GM08714 (cell line): ENCODE measurements around the gene PSG4.
"Not testable (repeated sequence)": the region's sequence is repeated elsewhere in the genome, so short reads cannot be mapped to it uniquely, and the experiment has no call there.

ENCODE experiments used
- H3K4me3 ChIP-seq: fragments of 200-500 bp; sonication (Bioruptor generic); 2 replicates; pipeline ENCODE4 v1.5.1; 2014; ENCODE audit warnings: mild to moderate bottlenecking, low read length, inconsistent platforms
- ZNF274 ChIP-seq: IDR thresholded peaks from 2 replicates; pipeline ENCODE4 v1.6.1; 2012; ENCODE audit warnings: mild to moderate bottlenecking, low read depth, low read length

The PSG4 gene

GRCh38 chr19:43205471-43206105 lies at the start of gene PSG4:
Gene PSG4, minus strand, starts transcription at chr19:43205638. Its CDS starts 102 bp downstream, at chr19:43205536.
- not testable (repeated sequence) for H3K4me3 ChIP-seq

- not testable (repeated sequence) for H3K4me3 ChIP-seq
These were observed 46.0 kb upstream of the PSG4 start for GRCh38 chr19:43251428-43251827.

DNA sequence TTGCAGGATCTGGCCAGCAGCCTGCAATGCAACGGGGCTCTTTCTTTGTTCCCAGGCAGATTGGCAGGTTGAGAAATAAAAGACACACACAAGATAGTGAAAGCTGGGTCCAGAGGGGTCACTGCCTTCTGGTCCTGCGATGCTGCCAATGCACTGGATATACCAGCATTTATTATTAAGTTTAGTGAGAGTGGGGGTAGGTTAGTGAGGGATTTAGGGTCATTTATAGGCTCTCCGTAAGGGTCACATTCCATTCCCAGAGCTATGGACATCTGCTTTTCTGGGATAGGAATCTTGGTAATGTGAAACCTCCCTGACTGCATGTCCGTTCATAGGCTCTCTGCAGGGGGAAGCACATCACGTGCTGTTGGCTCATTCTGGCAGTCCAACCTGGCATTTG lies 44.9 kb upstream of the PSG4 start:
- not testable (repeated sequence) for H3K4me3 ChIP-seq

GRCh38 chr19:43248635-43249002 lies 43.2 kb upstream of the PSG4 start:
- not testable (repeated sequence) for H3K4me3 ChIP-seq

DNA sequence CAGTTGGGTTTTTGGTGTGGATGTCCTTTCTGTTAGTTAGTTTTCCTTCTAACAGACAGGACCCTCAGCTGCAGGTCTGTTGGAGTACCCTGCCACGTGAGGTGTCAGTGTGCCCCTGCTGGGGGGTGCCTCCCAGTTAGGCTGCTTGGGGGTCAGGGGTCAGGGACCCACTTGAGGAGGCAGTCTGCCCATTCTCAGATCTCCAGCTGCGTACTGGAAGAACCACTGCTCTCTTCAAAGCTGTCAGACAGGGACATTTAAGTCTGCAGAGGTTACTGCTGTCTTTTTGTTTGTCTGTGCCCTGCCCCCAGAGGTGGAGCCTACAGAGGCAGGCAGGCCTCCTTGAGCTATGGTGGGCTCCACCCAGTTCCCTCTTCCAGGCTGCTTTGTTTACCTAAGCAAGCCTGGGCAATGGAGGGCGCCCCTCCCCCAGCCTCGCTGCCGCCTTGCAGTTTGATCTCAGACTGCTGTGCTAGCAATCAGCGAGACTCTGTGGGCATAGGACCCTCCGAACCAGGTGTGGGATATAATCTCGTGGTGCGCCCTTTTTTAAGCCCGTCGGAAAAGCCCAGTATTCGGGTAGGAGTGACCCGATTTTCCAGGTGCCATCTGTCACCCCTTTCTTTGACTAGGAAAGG lies 41.9 kb upstream of the PSG4 start:
- not testable (repeated sequence) for H3K4me3 ChIP-seq

- not testable (repeated sequence) for H3K4me3 ChIP-seq
These were observed 40.4 kb upstream of the PSG4 start for GRCh38 chr19:43245848-43246247.

DNA sequence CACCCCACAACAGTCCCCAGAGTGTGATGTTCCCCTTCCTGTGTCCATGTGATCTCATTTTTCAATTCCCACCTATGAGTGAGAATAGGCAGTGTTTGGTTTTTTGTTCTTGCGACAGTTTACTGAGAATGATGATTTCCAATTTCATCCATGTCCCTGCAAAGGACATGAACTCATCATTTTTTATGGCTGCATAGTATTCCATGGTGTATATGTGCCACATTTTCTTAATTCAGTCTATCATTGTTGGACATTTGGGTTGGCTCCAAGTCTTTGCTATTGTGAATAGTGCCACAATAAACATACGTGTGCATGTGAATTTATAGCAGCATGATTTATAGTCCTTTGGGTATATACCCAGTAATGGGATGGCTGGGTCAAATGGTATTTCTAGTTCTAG lies 36.8 kb upstream of the PSG4 start:
- not testable (repeated sequence) for H3K4me3 ChIP-seq

DNA sequence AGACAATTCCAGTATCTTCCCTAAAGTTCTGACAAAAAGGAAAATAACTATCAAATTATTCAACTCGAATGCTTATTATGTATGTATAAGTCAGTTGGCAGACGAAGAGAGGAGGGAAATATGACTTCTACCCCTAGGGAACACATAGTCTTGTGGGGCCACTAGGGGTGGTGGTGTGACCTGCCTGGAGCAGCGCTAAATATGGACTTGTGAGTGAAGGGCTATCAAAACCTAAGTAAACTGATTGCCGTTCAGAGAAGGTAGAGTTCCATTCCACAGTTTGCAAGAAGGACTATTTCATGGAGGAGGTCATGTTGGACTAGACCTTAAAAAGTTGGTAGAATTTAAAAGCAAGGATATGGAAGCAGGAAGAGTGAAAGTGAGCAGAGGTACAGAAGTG lies 32.8 kb upstream of the PSG4 start:
- H3K4me3 ChIP-seq: not testable (repeated sequence)

DNA sequence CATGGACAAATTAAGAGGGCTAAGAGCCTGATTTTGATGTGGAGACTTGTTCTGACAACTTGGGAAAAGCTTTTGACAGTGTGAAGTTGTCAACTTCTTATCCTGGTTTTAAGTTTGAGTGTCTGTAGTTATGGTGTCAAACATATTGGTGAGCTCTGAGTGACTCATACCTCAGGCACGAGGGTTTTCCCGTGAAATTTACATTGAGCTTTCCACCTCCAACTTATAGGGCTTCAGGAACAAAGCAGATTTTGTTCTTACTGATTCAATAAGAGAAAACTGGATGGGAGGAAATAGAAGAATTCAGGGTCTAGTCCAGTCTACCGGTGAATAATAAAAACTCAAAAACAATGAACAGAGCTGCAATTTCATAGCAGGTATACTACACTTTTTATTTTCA lies 30.2 kb upstream of the PSG4 start:
- H3K4me3 ChIP-seq: not testable (repeated sequence)

DNA sequence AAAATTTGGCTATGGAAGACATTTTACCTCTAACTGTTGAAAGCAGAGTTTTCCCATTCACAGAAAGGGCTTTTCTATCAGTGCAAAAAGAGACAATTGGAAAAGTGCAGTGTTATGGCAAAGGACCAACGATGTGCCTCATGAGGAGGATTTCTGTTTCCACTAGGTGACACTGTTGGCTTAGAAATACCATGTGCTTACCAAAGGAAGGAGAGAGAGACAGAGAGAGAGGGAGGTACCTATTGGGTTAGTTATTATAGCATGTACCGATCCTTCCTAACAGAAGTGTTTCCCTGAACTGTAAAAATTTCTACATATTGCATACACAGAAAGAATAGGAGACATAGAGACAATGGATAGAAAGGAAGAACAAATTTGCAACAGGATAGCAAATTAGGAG lies 23.9 kb upstream of the PSG4 start:
- TF ChIP-seq ZNF274: no peak
- H3K4me3 ChIP-seq: no peak overlapping the region

DNA sequence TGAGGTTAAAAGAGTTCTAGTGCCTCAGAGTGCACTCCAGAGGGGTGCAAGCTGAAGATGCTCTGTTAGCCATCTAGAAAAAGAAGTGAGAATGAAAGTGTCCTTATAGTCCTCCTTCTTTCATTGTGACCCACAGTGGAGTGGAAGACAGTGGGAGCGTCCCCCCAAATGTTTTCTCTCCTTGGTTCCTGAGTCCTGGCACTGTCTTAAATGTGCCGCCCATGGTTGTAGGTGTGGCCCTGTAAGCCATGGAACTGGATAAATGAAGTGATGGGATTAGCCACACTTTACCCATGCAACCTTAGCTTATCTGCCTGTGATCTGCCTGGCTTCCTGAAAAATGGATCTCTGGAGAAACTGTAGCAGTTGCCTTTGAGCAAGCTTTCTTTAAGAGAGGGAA lies 23.3 kb upstream of the PSG4 start:
- not testable (repeated sequence) for H3K4me3 ChIP-seq

DNA sequence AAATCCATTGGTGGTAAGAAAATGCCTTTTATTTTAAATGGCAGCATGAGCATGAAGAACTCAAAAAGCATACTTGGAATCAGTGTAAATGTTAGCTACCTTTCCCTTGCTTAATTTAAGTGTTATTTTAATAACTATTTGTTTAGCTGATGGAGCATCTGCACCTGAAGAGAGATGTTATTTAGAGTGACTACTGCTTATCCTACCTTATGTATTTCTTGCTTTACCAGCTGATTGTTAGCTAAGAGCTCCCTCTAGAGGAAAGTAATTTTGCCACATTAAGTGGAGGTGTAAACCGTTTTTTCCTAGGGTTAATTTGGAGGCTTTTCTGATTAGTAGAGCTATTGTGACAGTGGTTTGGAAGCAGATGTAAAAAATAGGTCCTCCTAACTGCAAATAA lies 21.5 kb upstream of the PSG4 start:
- not testable (repeated sequence) for H3K4me3 ChIP-seq

- H3K4me3 ChIP-seq: no peak overlapping the region
- TF ChIP-seq ZNF274: no peak
These were observed 19.4 kb upstream of the PSG4 start for GRCh38 chr19:43224855-43225253.

GRCh38 chr19:43224201-43224854 lies 18.9 kb upstream of the PSG4 start:
- H3K4me3 ChIP-seq: not testable (repeated sequence)

GRCh38 chr19:43221891-43222290 lies 16.5 kb upstream of the PSG4 start:
- H3K4me3 ChIP-seq: not testable (repeated sequence)

- H3K4me3 ChIP-seq: not testable (repeated sequence)
These were observed 13.7 kb upstream of the PSG4 start for GRCh38 chr19:43219136-43219535.

- not testable (repeated sequence) for H3K4me3 ChIP-seq
These were observed 10.4 kb upstream of the PSG4 start for GRCh38 chr19:43215881-43216280.
